NCI-H128 (cell line): ENCODE results near the gene CMTM5.
"Not testable (repeated sequence)": the region's sequence is repeated elsewhere in the genome, so short reads cannot be mapped to it uniquely, and the experiment has no call there.

Source experiments
- DNase-seq: peaks from one replicate; lab custom pipeline; 2025; ENCODE audit not compliant: unreplicated experiment; lab: John Stamatoyannopoulos, UW

CMTM5 gene

GRCh38 chr14:23377573-23378563 lies 1.0 kb downstream of the CMTM5 start:
- DNase-seq = no peak

GRCh38 chr14:23378612-23379220 lies 1.9 kb downstream of the CMTM5 start:
- DNase-seq = no peak

- DNase-seq = peak; percentile 35
Measured at GRCh38 chr14:23379366-23380196, 2.7 kb downstream of the CMTM5 start.

GRCh38 chr14:23380197-23380914 lies 3.5 kb downstream of the CMTM5 start:
- DNase-seq = no peak

- DNase-seq = no peak
Measured at GRCh38 chr14:23380976-23381375, 4.1 kb downstream of the CMTM5 start.

GRCh38 chr14:23381871-23382270 lies 5.0 kb downstream of the CMTM5 start:
- DNase-seq = no peak

GRCh38 chr14:23382276-23382675 lies 5.4 kb downstream of the CMTM5 start:
- DNase-seq = no peak

- DNase-seq = no peak
Measured at GRCh38 chr14:23382731-23383440, 6.0 kb downstream of the CMTM5 start.

GRCh38 chr14:23384364-23385080 lies 7.7 kb downstream of the CMTM5 start:
- DNase-seq = no peak

- DNase-seq = no peak
Measured at GRCh38 chr14:23385244-23385641, 8.4 kb downstream of the CMTM5 start.

GRCh38 chr14:23385642-23386265 lies 8.9 kb downstream of the CMTM5 start:
- DNase-seq = no peak

- not testable (repeated sequence) for DNase-seq
Measured at GRCh38 chr14:23386266-23386657, 9.4 kb downstream of the CMTM5 start.

- DNase-seq = no peak
Measured at GRCh38 chr14:23386999-23387398, 10.2 kb downstream of the CMTM5 start.

GRCh38 chr14:23387916-23388882 lies 11.4 kb downstream of the CMTM5 start:
- DNase-seq = no peak

- DNase-seq = no peak
Measured at GRCh38 chr14:23388996-23389395, 12.2 kb downstream of the CMTM5 start.

GRCh38 chr14:23389396-23389795 lies 12.6 kb downstream of the CMTM5 start:
- no peak for DNase-seq

GRCh38 chr14:23389871-23390270 lies 13.0 kb downstream of the CMTM5 start:
- DNase-seq = not testable (repeated sequence)

GRCh38 chr14:23392613-23393012 lies 15.8 kb downstream of the CMTM5 start:
- DNase-seq = no peak
